ENCODE data around the gene RCAN3.

DNA sequence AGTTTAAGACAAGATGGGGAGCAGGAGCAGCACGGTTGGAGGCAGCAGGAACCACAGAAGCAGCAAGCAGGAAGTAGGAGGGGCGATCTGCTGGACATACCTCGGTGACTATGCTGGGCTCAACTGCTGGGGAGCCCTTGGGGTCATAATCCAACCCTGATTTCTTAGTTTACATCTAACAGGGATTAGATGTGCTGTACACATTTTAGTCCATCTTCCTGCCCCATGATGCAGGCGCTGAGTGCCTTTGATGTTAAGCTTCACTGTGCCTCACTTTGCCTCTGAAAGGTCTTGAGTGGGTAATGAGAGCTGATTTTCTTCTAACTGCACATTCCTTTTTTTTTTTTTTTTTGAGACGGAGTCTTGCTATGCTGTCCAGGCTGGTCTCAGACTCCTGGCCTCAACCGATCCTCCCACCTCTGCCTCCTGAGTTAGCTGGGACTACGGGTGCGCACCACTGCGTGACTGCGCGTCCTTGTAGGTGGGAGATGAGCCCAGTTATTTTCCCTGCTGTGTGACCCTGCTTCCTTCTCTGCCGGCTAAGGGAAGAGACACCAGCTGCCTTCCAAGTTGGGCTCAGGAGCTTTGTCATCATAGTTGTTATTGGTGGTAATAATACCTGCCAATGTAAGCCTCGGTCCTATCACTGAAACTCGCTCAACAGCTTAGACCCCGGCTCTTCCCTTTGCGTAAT lies 1.1 kb upstream of the RCAN3 start:
- TF ChIP-seq EP300 (IDR thresholded peaks at IDR 0.05): no peak
- no peak for TF ChIP-seq POLR2A (IDR thresholded peaks at IDR 0.05)
- TF ChIP-seq, protein P1, sequence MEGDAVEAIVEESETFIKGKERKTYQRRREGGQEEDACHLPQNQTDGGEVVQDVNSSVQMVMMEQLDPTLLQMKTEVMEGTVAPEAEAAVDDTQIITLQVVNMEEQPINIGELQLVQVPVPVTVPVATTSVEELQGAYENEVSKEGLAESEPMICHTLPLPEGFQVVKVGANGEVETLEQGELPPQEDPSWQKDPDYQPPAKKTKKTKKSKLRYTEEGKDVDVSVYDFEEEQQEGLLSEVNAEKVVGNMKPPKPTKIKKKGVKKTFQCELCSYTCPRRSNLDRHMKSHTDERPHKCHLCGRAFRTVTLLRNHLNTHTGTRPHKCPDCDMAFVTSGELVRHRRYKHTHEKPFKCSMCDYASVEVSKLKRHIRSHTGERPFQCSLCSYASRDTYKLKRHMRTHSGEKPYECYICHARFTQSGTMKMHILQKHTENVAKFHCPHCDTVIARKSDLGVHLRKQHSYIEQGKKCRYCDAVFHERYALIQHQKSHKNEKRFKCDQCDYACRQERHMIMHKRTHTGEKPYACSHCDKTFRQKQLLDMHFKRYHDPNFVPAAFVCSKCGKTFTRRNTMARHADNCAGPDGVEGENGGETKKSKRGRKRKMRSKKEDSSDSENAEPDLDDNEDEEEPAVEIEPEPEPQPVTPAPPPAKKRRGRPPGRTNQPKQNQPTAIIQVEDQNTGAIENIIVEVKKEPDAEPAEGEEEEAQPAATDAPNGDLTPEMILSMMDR (IDR thresholded peaks at IDR 0.05): no peak

All from sigmoid colon (tissue), 4 donors.